Hepatocyte (in vitro differentiated cells): ENCODE data around the gene PTPRCAP.

Experiments used
- EZH2 ChIP-seq: fragments of 200-600 bp; sonication (generic); IDR thresholded peaks from 2 replicates; pipeline ENCODE4 v1.6.1; 2016; ENCODE audit warnings: antibody characterized with exemption, mild to moderate bottlenecking, borderline replicate concordance
- EZH2phosphoT487 ChIP-seq: fragments of 200-600 bp; sonication (generic); IDR thresholded peaks from one replicate; pipeline ENCODE4 v1.6.1; 2018; ENCODE audit warnings: antibody characterized with exemption, mild to moderate bottlenecking, low read depth, moderate library complexity; ENCODE audit not compliant: unreplicated experiment, severe bottlenecking
- TF ChIP-seq, protein P1 (sequence below): fragments of 200-600 bp; sonication (generic); IDR thresholded peaks from 2 replicates; pipeline ENCODE4 v1.5.1; 2016; ENCODE audit warnings: antibody characterized with exemption, mild to moderate bottlenecking; ENCODE audit not compliant: poor library complexity

DNA sequence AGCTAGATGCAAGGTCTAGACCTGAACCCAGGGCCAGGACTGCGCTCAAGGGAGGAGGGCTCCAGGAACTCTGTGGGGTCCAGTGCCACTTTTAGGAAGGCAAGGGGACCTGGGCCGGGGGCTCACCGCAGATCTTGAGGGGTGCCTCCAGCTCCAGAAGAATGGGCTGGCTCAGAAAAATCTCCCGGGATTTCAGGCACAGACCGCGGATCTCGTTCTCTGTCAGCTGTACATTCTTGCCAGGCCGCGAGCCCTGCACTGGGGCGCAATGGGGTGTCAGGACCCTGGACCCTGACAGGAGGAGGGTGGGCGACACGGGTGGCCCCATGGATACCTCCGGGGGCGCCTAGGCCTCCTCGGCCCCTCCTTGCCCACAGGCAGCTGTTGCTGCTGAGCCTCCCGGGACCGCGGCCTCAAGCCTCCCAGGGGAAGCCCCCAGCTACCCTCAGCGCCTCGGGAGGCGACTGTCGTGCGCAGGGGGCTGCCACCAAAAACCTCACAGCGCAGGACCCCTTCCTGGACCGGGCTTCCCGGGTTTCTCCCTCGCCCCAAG lies 36.5 kb downstream of the PTPRCAP start:
- no peak for TF ChIP-seq EZH2
- TF ChIP-seq, protein P1, sequence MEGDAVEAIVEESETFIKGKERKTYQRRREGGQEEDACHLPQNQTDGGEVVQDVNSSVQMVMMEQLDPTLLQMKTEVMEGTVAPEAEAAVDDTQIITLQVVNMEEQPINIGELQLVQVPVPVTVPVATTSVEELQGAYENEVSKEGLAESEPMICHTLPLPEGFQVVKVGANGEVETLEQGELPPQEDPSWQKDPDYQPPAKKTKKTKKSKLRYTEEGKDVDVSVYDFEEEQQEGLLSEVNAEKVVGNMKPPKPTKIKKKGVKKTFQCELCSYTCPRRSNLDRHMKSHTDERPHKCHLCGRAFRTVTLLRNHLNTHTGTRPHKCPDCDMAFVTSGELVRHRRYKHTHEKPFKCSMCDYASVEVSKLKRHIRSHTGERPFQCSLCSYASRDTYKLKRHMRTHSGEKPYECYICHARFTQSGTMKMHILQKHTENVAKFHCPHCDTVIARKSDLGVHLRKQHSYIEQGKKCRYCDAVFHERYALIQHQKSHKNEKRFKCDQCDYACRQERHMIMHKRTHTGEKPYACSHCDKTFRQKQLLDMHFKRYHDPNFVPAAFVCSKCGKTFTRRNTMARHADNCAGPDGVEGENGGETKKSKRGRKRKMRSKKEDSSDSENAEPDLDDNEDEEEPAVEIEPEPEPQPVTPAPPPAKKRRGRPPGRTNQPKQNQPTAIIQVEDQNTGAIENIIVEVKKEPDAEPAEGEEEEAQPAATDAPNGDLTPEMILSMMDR: no peak
- TF ChIP-seq EZH2phosphoT487: no peak
